Parathyroid adenoma (tissue), 2 donors: ENCODE results near the gene SCML1.

Experiments
- H2AFZ ChIP-seq: fragments of 300-600 bp; sonication (generic); one replicate; pipeline ENCODE4 v1.7.0; 2017; ENCODE audit warnings: antibody characterized with exemption, mild to moderate bottlenecking
- H3K27ac ChIP-seq: fragments of 300-600 bp; sonication (generic); one replicate; pipeline ENCODE4 v1.7.0; 2017
- H3K27me3 ChIP-seq: fragments of 300-600 bp; sonication (generic); one replicate; pipeline ENCODE4 v1.7.0; 2017; ENCODE audit warnings: low read length; ENCODE audit not compliant: control insufficient read depth, insufficient read depth
- H3K36me3 ChIP-seq: fragments of 300-600 bp; sonication (generic); one replicate; pipeline ENCODE4 v1.7.0; 2017; ENCODE audit warnings: low read length; ENCODE audit not compliant: control insufficient read depth, insufficient read depth
- H3K4me1 ChIP-seq: fragments of 300-600 bp; sonication (generic); one replicate; pipeline ENCODE4 v1.7.0; 2017; ENCODE audit warnings: control low read depth
- H3K4me2 ChIP-seq: fragments of 300-600 bp; sonication (generic); one replicate; pipeline ENCODE4 v1.7.0; 2017; ENCODE audit warnings: low read length
- H3K4me3 ChIP-seq: fragments of 300-600 bp; sonication (generic); one replicate; pipeline ENCODE4 v1.7.0; 2017; ENCODE audit warnings: low read depth, low read length
- H3K79me2 ChIP-seq: fragments of 300-600 bp; sonication (generic); one replicate; pipeline ENCODE4 v1.7.0; 2017; ENCODE audit warnings: control low read depth
- H3K9ac ChIP-seq: fragments of 300-600 bp; sonication (generic); one replicate; pipeline ENCODE4 v1.7.0; 2017; ENCODE audit warnings: mild to moderate bottlenecking
- H3K9me3 ChIP-seq: fragments of 300-600 bp; sonication (generic); one replicate; pipeline ENCODE4 v1.7.0; 2017; ENCODE audit warnings: low read length; ENCODE audit not compliant: control insufficient read depth
- CTCF ChIP-seq: fragments of 300-600 bp; sonication (generic); IDR thresholded peaks from one replicate; pipeline ENCODE4 v1.7.0; 2017; ENCODE audit warnings: antibody characterized with exemption, mild to moderate bottlenecking
- donor health status: primary hyperparathyroidism.

The SCML1 gene

DNA sequence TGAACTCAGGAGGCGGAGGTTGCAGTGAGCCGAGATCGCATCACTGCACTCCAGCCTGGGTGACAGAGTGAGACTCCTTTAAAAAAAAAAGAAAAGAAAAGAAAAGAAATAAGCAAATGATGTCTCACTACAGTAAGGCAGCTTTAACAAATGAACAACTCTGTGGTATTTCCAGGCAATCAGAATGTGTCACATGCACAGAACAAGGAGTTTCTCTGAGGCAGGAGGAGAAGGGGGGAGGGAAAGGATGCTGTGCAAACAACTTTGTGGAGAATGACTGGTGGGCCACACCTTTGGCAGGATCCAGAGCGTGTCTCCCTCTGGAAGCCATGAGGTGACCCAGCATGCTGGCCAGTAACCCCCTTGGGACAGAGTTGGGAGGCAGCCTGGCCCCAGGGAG is 66.2 kb downstream of the SCML1 start:
- Histone ChIP-seq H3K36me3 (no peaks in the 10 kb centered on the region), H3K4me1 (no peaks in the 10 kb centered on the region), H2AFZ (no peak overlapping the region), H3K4me3 (no peak overlapping the region), H3K9me3 (no peaks in the 10 kb centered on the region), H3K9ac (no peak overlapping the region), H3K4me2 (no peak overlapping the region), H3K27ac (no peak overlapping the region), H3K79me2 (no peaks in the 10 kb centered on the region), H3K27me3 (no peaks in the 10 kb centered on the region)
- TF ChIP-seq CTCF, result no peak
